ENCODE results near the gene UPF1. TPM values are rescaled to one million over a fixed set of nuclear protein-coding genes. Genes with fewer than 3 reads are reported as not detected.

UPF1 gene
- total RNA-seq, 2 donors from 2014 or later = 38.9 to 59.0 TPM

- ATAC-seq = no peak
- Histone ChIP-seq H3K4me3 (no peak overlapping the region), H3K36me3 (replicated peaks in 1 of 2; ENCODE audit: insufficient read depth in 1 of 2, low read depth in 2 of 2) (peaks cover 40 to 67% of the 10 kb centered on the region in 2 donors)
Measured at GRCh38 chr19:18861917-18862316, 30.2 kb downstream of the UPF1 start.

GRCh38 chr19:18862976-18863842 is 31.4 kb downstream of the UPF1 start:
- no peak for ATAC-seq
- DNase-seq = no peak
- peaks cover 36 to 67% of the 10 kb centered on the region in 2 donors for H3K36me3 ChIP-seq (replicated peaks in 1 of 2; ENCODE audit: insufficient read depth in 1 of 2, low read depth in 2 of 2)
- intact Hi-C loops (cut with DNase I) = no loop called here
- no peaks in the 10 kb centered on the region for H3K27me3 ChIP-seq
- TF ChIP-seq, protein P1, sequence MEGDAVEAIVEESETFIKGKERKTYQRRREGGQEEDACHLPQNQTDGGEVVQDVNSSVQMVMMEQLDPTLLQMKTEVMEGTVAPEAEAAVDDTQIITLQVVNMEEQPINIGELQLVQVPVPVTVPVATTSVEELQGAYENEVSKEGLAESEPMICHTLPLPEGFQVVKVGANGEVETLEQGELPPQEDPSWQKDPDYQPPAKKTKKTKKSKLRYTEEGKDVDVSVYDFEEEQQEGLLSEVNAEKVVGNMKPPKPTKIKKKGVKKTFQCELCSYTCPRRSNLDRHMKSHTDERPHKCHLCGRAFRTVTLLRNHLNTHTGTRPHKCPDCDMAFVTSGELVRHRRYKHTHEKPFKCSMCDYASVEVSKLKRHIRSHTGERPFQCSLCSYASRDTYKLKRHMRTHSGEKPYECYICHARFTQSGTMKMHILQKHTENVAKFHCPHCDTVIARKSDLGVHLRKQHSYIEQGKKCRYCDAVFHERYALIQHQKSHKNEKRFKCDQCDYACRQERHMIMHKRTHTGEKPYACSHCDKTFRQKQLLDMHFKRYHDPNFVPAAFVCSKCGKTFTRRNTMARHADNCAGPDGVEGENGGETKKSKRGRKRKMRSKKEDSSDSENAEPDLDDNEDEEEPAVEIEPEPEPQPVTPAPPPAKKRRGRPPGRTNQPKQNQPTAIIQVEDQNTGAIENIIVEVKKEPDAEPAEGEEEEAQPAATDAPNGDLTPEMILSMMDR (IDR thresholded peaks at IDR 0.05) = no peak
- H3K9me3 ChIP-seq = no peaks in the 10 kb centered on the region
- WGBS, 2 donors = 86 to 90% methylated on average over 17 to 33 of the region's 33 CpGs
- no peaks in the 10 kb centered on the region for H3K4me1 ChIP-seq
- H3K27ac ChIP-seq = no peak overlapping the region
- H3K4me3 ChIP-seq = no peak overlapping the region

More at GRCh38 chr19:18861917-18862316, 30.2 kb downstream of the UPF1 start:
- TF ChIP-seq POLR2A (IDR thresholded peaks at IDR 0.05) = no peak
- TF ChIP-seq, protein P1 (IDR thresholded peaks at IDR 0.05) = no peak
- 95% methylated on average over 8 to 12 of the region's 12 CpGs for WGBS, 2 donors
- no peaks in the 10 kb centered on the region for H3K27me3 ChIP-seq
- H3K9me3 ChIP-seq = no peaks in the 10 kb centered on the region
- H3K4me1 ChIP-seq = no peaks in the 10 kb centered on the region
- H3K27ac ChIP-seq = no peak overlapping the region
- no peak for DNase-seq
- intact Hi-C loops (cut with DNase I) = no loop called here

DNA sequence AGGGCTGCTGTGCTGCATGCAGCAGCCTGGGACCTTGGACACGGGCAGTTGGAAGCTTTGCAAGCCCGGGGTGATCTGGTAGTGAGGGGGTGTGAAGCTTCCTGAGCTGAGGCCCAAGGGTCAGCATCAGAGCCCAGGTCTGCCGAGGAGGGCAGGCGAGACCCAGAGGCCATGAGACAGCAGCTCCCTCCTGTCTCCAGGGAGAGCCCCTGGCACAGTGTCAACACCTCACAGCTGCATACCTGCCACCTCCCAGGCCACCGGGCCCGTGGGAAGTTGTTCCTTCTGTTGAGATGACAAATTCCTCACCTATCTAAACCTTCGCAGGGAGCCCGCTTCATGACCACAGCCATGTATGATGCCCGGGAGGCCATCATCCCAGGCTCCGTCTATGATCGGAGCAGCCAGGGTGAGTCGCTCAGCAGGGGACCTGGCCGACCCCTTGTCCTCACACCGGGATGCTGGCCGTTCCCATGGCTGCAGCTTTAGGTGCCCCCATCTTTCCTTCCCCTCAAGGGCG is 32.1 kb downstream of the UPF1 start:
- ATAC-seq = peak; percentile 12
- Histone ChIP-seq H3K27ac (peak overlapping the region in 1 of 4 donors; percentile 29), H3K27me3 (no peaks in the 10 kb centered on the region), H3K9me3 (no peaks in the 10 kb centered on the region), H3K36me3 (replicated peaks in 1 of 2; ENCODE audit: insufficient read depth in 1 of 2, low read depth in 2 of 2) (peaks cover 36 to 64% of the 10 kb centered on the region in 2 donors), H3K4me1 (no peaks in the 10 kb centered on the region), H3K4me3 (no peak overlapping the region)
- peak; percentile 46 to 57 (median 50) for DNase-seq
- intact Hi-C loops (cut with DNase I) = no loop called here
- WGBS, 2 donors = 49 to 62% methylated on average over 7 to 16 of the region's 16 CpGs
- TF ChIP-seq, protein P1 (IDR thresholded peaks at IDR 0.05) = no peak
- no peak for TF ChIP-seq POLR2A (IDR thresholded peaks at IDR 0.05)

DNA sequence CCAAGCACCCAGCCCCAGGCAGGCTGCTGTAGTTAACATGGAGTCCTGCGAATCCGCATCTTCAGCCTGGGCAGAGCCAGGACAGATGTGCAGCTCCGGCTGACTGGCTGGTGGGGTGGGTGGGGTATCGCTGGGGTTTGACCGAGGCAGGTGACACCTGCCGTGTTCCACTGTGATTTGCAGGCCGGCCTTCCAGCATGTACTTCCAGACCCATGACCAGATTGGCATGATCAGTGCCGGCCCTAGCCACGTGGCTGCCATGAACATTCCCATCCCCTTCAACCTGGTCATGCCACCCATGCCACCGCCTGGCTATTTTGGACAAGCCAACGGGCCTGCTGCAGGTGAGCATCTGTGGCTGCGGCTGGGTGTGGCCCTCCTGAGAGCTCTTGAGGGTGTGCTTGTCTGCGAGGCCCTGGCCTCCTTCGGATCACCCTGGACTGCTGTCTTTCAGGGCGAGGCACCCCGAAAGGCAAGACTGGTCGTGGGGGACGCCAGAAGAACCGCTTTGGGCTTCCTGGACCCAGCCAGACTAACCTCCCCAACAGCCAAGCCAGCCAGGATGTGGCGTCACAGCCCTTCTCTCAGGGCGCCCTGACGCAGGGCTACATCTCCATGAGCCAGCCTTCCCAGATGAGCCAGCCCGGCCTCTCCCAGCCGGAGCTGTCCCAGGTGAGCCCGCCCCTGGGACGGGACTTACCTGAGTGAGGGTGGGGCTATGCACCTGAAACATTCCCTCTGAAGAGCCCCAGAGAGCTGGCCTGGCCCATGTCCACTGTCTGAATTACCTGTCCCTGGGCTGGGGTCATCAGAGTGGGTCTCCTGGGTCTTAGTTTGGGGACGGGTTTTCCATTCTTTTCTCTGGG is 33.6 kb downstream of the UPF1 start:
- ATAC-seq = no peak
- H3K27me3 ChIP-seq = no peaks in the 10 kb centered on the region
- no peaks in the 10 kb centered on the region for H3K4me1 ChIP-seq
- no peak overlapping the region for H3K27ac ChIP-seq
- 91 to 100% methylated on average over 7 to 27 of the region's 27 CpGs for WGBS, 2 donors
- no peaks in the 10 kb centered on the region for H3K9me3 ChIP-seq
- DNase-seq = no peak
- H3K4me3 ChIP-seq = no peak overlapping the region
- intact Hi-C loops (cut with DNase I) = no loop called here
- TF ChIP-seq POLR2A (IDR thresholded peaks at IDR 0.05) = no peak
- TF ChIP-seq, protein P1 (IDR thresholded peaks at IDR 0.05) = no peak
- peaks cover 35 to 54% of the 10 kb centered on the region in 2 donors for H3K36me3 ChIP-seq (replicated peaks in 1 of 2; ENCODE audit: insufficient read depth in 1 of 2, low read depth in 2 of 2)
